Subcutaneous adipose tissue (tissue), 4 donors: ENCODE data around the gene HTT. TPM values are rescaled to one million over a fixed set of nuclear protein-coding genes. Genes with fewer than 3 reads are reported as not detected.

ENCODE experiments used
- CTCF ChIP-seq: fragments of 450-650 bp; IDR thresholded peaks from one replicate; pipeline ENCODE4 v1.5.1; 2016; ENCODE audit warnings: low read depth, mild to moderate bottlenecking, control low read depth, antibody characterized with exemption, moderate library complexity
- total RNA-seq, 4 donors: library from RNA; depleted of rRNA; stranded (reverse); fragments of >200 nt; gene quantifications; one replicate each; pipeline ENCODE4 v1.1.0, GENCODE V29; 2016

The HTT gene
- total RNA-seq, 4 donors from 2014 or later: 48.2 to 79.3 (median 72.1) TPM

- TF ChIP-seq CTCF: no peak
Observed at GRCh38 chr4:3226944-3227343, 152.5 kb downstream of the HTT start.

GRCh38 chr4:3227878-3228675, 153.6 kb downstream of the HTT start:
- TF ChIP-seq CTCF: no peak

DNA sequence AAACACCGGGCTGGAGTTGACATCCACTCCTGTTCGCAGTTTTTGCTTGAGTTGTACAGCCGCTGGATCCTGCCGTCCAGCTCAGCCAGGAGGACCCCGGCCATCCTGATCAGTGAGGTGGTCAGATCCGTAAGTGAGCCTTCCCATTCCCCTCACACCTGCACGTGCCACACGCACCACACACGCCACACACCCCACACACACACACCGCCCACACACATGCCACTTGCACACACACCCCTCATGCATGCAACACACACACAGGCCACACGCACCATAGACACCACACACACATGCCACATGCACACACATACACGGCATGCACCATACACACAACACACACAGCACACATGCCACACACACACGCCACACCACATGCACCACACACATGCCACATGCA, 154.4 kb downstream of the HTT start:
- TF ChIP-seq CTCF: no peak

- no peak for TF ChIP-seq CTCF
Observed at GRCh38 chr4:3229328-3229727, 154.8 kb downstream of the HTT start.

DNA sequence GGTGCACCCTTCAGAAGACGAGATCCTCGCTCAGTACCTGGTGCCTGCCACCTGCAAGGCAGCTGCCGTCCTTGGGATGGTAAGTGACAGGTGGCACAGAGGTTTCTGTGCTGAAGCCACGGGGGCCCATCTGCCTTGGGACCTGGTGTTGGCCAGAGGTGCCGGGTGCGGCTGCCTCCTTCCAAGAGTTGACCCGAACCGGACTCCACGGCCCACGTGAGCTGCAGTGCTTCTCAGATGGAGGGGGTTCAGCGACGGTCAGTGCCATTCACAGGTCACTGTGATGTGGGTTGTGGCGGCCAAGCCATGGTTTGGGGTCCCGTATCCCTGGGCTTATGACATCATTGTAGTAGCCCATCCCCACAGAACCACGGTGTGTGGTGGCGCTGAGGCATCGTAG, 155.5 kb downstream of the HTT start:
- no peak for TF ChIP-seq CTCF

GRCh38 chr4:3231471-3231870, 157.0 kb downstream of the HTT start:
- TF ChIP-seq CTCF: no peak

GRCh38 chr4:3232001-3232400, 157.5 kb downstream of the HTT start:
- no peak for TF ChIP-seq CTCF
